ENCODE results near the gene IQGAP2. TPM values are rescaled to one million over a fixed set of nuclear protein-coding genes. Genes with fewer than 3 reads are reported as not detected.

Gene IQGAP2
- total and polyA plus RNA-seq, 2 donors = 20.7 to 33.3 TPM

GRCh38 chr5:76585783-76586217 lies 182.7 kb downstream of the IQGAP2 start:
- H3K36me3 ChIP-seq (ENCODE audit: control insufficient read depth in 2 of 2, insufficient read depth in 2 of 2, low read length in 1 of 2) = no peaks in the 10 kb centered on the region
- H3K9me3 ChIP-seq (ENCODE audit: control insufficient read depth in 2 of 2, insufficient read depth in 1 of 2, low read length in 1 of 2) = no peaks in the 10 kb centered on the region
- H3K27me3 ChIP-seq (ENCODE audit: control insufficient read depth in 2 of 2, insufficient read depth in 1 of 2, low read length in 1 of 2) = no peaks in the 10 kb centered on the region
- no peak overlapping the region for H3K27ac ChIP-seq (ENCODE audit: low read depth in 1 of 2, low read length in 1 of 2)
- H3K4me1 ChIP-seq (ENCODE audit: control insufficient read depth in 2 of 2, insufficient read depth in 2 of 2, low read length in 2 of 2) = peaks cover 0 to 5% of the 10 kb centered on the region in 2 donors
- no peak overlapping the region for H3K4me3 ChIP-seq (ENCODE audit: low read length in 2 of 2)
- no peak for DNase-seq (ENCODE audit: low read depth in 6 of 9, low spot score in 9 of 9)
- WGBS = 98% methylated on average over 3 of the region's 3 CpGs

- WGBS = 97% methylated on average over 4 of the region's 4 CpGs
- no peaks in the 10 kb centered on the region for H3K36me3 ChIP-seq (ENCODE audit: control insufficient read depth in 2 of 2, insufficient read depth in 2 of 2, low read length in 1 of 2)
- no peaks in the 10 kb centered on the region for H3K27me3 ChIP-seq (ENCODE audit: control insufficient read depth in 2 of 2, insufficient read depth in 1 of 2, low read length in 1 of 2)
- no peak for DNase-seq (ENCODE audit: low read depth in 6 of 9, low spot score in 9 of 9)
- H3K4me3 ChIP-seq (ENCODE audit: low read length in 2 of 2) = no peak overlapping the region
- peaks cover 0 to 5% of the 10 kb centered on the region in 2 donors for H3K4me1 ChIP-seq (ENCODE audit: control insufficient read depth in 2 of 2, insufficient read depth in 2 of 2, low read length in 2 of 2)
- H3K27ac ChIP-seq (ENCODE audit: low read depth in 1 of 2, low read length in 1 of 2) = no peak overlapping the region
- no peaks in the 10 kb centered on the region for H3K9me3 ChIP-seq (ENCODE audit: control insufficient read depth in 2 of 2, insufficient read depth in 1 of 2, low read length in 1 of 2)
These were observed 183.4 kb downstream of the IQGAP2 start for GRCh38 chr5:76586531-76586930.

GRCh38 chr5:76590027-76590426 lies 186.9 kb downstream of the IQGAP2 start:
- no peak overlapping the region for H3K27ac ChIP-seq (ENCODE audit: low read depth in 1 of 2, low read length in 1 of 2)
- no peaks in the 10 kb centered on the region for H3K9me3 ChIP-seq (ENCODE audit: control insufficient read depth in 2 of 2, insufficient read depth in 1 of 2, low read length in 1 of 2)
- WGBS = 97% methylated on average over 1 of the region's 1 CpG
- no peaks in the 10 kb centered on the region for H3K4me1 ChIP-seq (ENCODE audit: control insufficient read depth in 2 of 2, insufficient read depth in 2 of 2, low read length in 2 of 2)
- no peaks in the 10 kb centered on the region for H3K36me3 ChIP-seq (ENCODE audit: control insufficient read depth in 2 of 2, insufficient read depth in 2 of 2, low read length in 1 of 2)
- no peak overlapping the region for H3K4me3 ChIP-seq (ENCODE audit: low read length in 2 of 2)
- DNase-seq (ENCODE audit: low read depth in 6 of 9, low spot score in 9 of 9) = no peak
- no peaks in the 10 kb centered on the region for H3K27me3 ChIP-seq (ENCODE audit: control insufficient read depth in 2 of 2, insufficient read depth in 1 of 2, low read length in 1 of 2)

- 97% methylated on average over 3 of the region's 3 CpGs for WGBS
- DNase-seq (ENCODE audit: low read depth in 6 of 9, low spot score in 9 of 9) = no peak
- H3K36me3 ChIP-seq (ENCODE audit: control insufficient read depth in 2 of 2, insufficient read depth in 2 of 2, low read length in 1 of 2) = no peaks in the 10 kb centered on the region
- no peaks in the 10 kb centered on the region for H3K27me3 ChIP-seq (ENCODE audit: control insufficient read depth in 2 of 2, insufficient read depth in 1 of 2, low read length in 1 of 2)
- H3K4me3 ChIP-seq (ENCODE audit: low read length in 2 of 2) = no peak overlapping the region
- H3K9me3 ChIP-seq (ENCODE audit: control insufficient read depth in 2 of 2, insufficient read depth in 1 of 2, low read length in 1 of 2) = no peaks in the 10 kb centered on the region
- no peaks in the 10 kb centered on the region for H3K4me1 ChIP-seq (ENCODE audit: control insufficient read depth in 2 of 2, insufficient read depth in 2 of 2, low read length in 2 of 2)
- H3K27ac ChIP-seq (ENCODE audit: low read depth in 1 of 2, low read length in 1 of 2) = no peak overlapping the region
These were observed 188.3 kb downstream of the IQGAP2 start for GRCh38 chr5:76591366-76591765.

GRCh38 chr5:76592692-76593091 lies 189.6 kb downstream of the IQGAP2 start:
- no peaks in the 10 kb centered on the region for H3K4me1 ChIP-seq (ENCODE audit: control insufficient read depth in 2 of 2, insufficient read depth in 2 of 2, low read length in 2 of 2)
- H3K9me3 ChIP-seq (ENCODE audit: control insufficient read depth in 2 of 2, insufficient read depth in 1 of 2, low read length in 1 of 2) = no peaks in the 10 kb centered on the region
- no peaks in the 10 kb centered on the region for H3K27me3 ChIP-seq (ENCODE audit: control insufficient read depth in 2 of 2, insufficient read depth in 1 of 2, low read length in 1 of 2)
- H3K36me3 ChIP-seq (ENCODE audit: control insufficient read depth in 2 of 2, insufficient read depth in 2 of 2, low read length in 1 of 2) = peaks cover 0 to 3% of the 10 kb centered on the region in 2 donors
- H3K27ac ChIP-seq (ENCODE audit: low read depth in 1 of 2, low read length in 1 of 2) = no peak overlapping the region
- H3K4me3 ChIP-seq (ENCODE audit: low read length in 2 of 2) = no peak overlapping the region
- WGBS = 82% methylated on average over 3 of the region's 3 CpGs
- DNase-seq (ENCODE audit: low read depth in 6 of 9, low spot score in 9 of 9) = no peak

GRCh38 chr5:76594107-76594506 lies 191.0 kb downstream of the IQGAP2 start:
- WGBS = 87% methylated on average over 4 of the region's 4 CpGs
- no peak overlapping the region for H3K4me3 ChIP-seq (ENCODE audit: low read length in 2 of 2)
- H3K27ac ChIP-seq (ENCODE audit: low read depth in 1 of 2, low read length in 1 of 2) = no peak overlapping the region
- H3K4me1 ChIP-seq (ENCODE audit: control insufficient read depth in 2 of 2, insufficient read depth in 2 of 2, low read length in 2 of 2) = no peaks in the 10 kb centered on the region
- DNase-seq (ENCODE audit: low read depth in 6 of 9, low spot score in 9 of 9) = no peak
- H3K27me3 ChIP-seq (ENCODE audit: control insufficient read depth in 2 of 2, insufficient read depth in 1 of 2, low read length in 1 of 2) = no peaks in the 10 kb centered on the region
- peaks cover 0 to 3% of the 10 kb centered on the region in 2 donors for H3K36me3 ChIP-seq (ENCODE audit: control insufficient read depth in 2 of 2, insufficient read depth in 2 of 2, low read length in 1 of 2)
- H3K9me3 ChIP-seq (ENCODE audit: control insufficient read depth in 2 of 2, insufficient read depth in 1 of 2, low read length in 1 of 2) = no peaks in the 10 kb centered on the region

- H3K27me3 ChIP-seq (ENCODE audit: control insufficient read depth in 2 of 2, insufficient read depth in 1 of 2, low read length in 1 of 2) = no peaks in the 10 kb centered on the region
- WGBS = 98% methylated on average over 3 of the region's 3 CpGs
- H3K4me1 ChIP-seq (ENCODE audit: control insufficient read depth in 2 of 2, insufficient read depth in 2 of 2, low read length in 2 of 2) = no peaks in the 10 kb centered on the region
- H3K9me3 ChIP-seq (ENCODE audit: control insufficient read depth in 2 of 2, insufficient read depth in 1 of 2, low read length in 1 of 2) = no peaks in the 10 kb centered on the region
- H3K27ac ChIP-seq (ENCODE audit: low read depth in 1 of 2, low read length in 1 of 2) = no peak overlapping the region
- no peak overlapping the region for H3K4me3 ChIP-seq (ENCODE audit: low read length in 2 of 2)
- H3K36me3 ChIP-seq (ENCODE audit: control insufficient read depth in 2 of 2, insufficient read depth in 2 of 2, low read length in 1 of 2) = peaks cover 0 to 3% of the 10 kb centered on the region in 2 donors
- no peak for DNase-seq (ENCODE audit: low read depth in 6 of 9, low spot score in 9 of 9)
These were observed 192.8 kb downstream of the IQGAP2 start for GRCh38 chr5:76595755-76596481.

GRCh38 chr5:76598531-76598930 lies 195.4 kb downstream of the IQGAP2 start:
- peaks cover 0 to 3% of the 10 kb centered on the region in 2 donors for H3K36me3 ChIP-seq (ENCODE audit: control insufficient read depth in 2 of 2, insufficient read depth in 2 of 2, low read length in 1 of 2)
- no peak overlapping the region for H3K4me3 ChIP-seq (ENCODE audit: low read length in 2 of 2)
- no peaks in the 10 kb centered on the region for H3K4me1 ChIP-seq (ENCODE audit: control insufficient read depth in 2 of 2, insufficient read depth in 2 of 2, low read length in 2 of 2)
- 98% methylated on average over 2 of the region's 2 CpGs for WGBS
- H3K9me3 ChIP-seq (ENCODE audit: control insufficient read depth in 2 of 2, insufficient read depth in 1 of 2, low read length in 1 of 2) = no peaks in the 10 kb centered on the region
- no peak overlapping the region for H3K27ac ChIP-seq (ENCODE audit: low read depth in 1 of 2, low read length in 1 of 2)
- DNase-seq (ENCODE audit: low read depth in 6 of 9, low spot score in 9 of 9) = no peak
- H3K27me3 ChIP-seq (ENCODE audit: control insufficient read depth in 2 of 2, insufficient read depth in 1 of 2, low read length in 1 of 2) = no peaks in the 10 kb centered on the region

- Histone ChIP-seq H3K4me1 (ENCODE audit: control insufficient read depth in 2 of 2, insufficient read depth in 2 of 2, low read length in 2 of 2) (no peaks in the 10 kb centered on the region), H3K36me3 (ENCODE audit: control insufficient read depth in 2 of 2, insufficient read depth in 2 of 2, low read length in 1 of 2) (peaks cover 0 to 3% of the 10 kb centered on the region in 2 donors), H3K27ac (ENCODE audit: low read depth in 1 of 2, low read length in 1 of 2) (no peak overlapping the region), H3K27me3 (ENCODE audit: control insufficient read depth in 2 of 2, insufficient read depth in 1 of 2, low read length in 1 of 2) (no peaks in the 10 kb centered on the region), H3K9me3 (ENCODE audit: control insufficient read depth in 2 of 2, insufficient read depth in 1 of 2, low read length in 1 of 2) (no peaks in the 10 kb centered on the region), H3K4me3 (ENCODE audit: low read length in 2 of 2) (no peak overlapping the region)
- 95% methylated on average over 4 of the region's 4 CpGs for WGBS
- DNase-seq (ENCODE audit: low read depth in 6 of 9, low spot score in 9 of 9) = no peak
These were observed 197.6 kb downstream of the IQGAP2 start for GRCh38 chr5:76600716-76601115.

Data from thymus (tissue), 11 donors.